ENCODE data around the gene AVP. TPM values are rescaled to one million over a fixed set of nuclear protein-coding genes. Genes with fewer than 3 reads are reported as not detected.

Gene AVP
- total and polyA plus RNA-seq, 2 donors (not counting 3 experiments of a cell fraction or from before 2014, with no cell fraction given) = not detected

DNA sequence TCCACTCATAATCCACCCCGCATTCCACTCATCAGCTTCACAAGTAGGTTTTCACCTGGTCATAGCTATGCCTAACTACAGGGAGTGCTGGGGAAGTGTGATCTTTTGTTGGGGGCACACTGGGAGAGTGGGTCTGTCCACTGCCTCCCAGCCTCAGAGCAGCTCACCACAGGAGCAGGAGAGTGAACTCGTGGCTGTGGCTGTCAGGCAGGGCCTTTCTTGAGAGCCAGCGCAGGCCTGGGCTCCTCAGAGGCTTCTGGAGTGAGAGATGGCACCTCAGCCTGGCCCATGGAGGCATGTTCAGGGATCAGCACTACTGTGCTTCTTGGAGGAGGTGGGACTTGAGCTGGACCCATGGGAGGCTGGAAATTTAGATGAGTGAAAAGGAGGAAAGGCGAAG lies 45.1 kb downstream of the AVP start:
- ChIA-PET CTCF (no interaction called here), POLR2A (no interaction called here)
- Histone ChIP-seq H3K79me2 (ENCODE audit: control insufficient read depth, insufficient read depth, low read length) (no peaks in the 10 kb centered on the region), H3K27me3 (ENCODE audit: control insufficient read depth in 2 of 2, insufficient read depth in 2 of 2, low read length in 2 of 2) (no peaks in the 10 kb centered on the region), H3K9me1 (replicated peaks; ENCODE audit: control insufficient read depth, extremely low read depth, insufficient read depth, low read length) (no peaks in the 10 kb centered on the region), H3K36me3 (ENCODE audit: control insufficient read depth in 2 of 2, extremely low read depth in 1 of 2, insufficient read depth in 2 of 2, low read length in 2 of 2) (peaks cover 9 to 41% of the 10 kb centered on the region in 2 experiments), H3K9ac (replicated peaks; ENCODE audit: extremely low read depth, insufficient read depth, low read length) (no peak overlapping the region), H3K4me3 (replicated peaks in 1 of 3; ENCODE audit: insufficient read depth in 1 of 3, low read depth in 1 of 3, low read length in 3 of 3) (no peak overlapping the region), H4K20me1 (replicated peaks; ENCODE audit: control insufficient read depth, extremely low read depth, insufficient read depth, low read length) (no peaks in the 10 kb centered on the region), H3K4me2 (ENCODE audit: insufficient read depth, low read length) (no peak overlapping the region), H3K4me1 (ENCODE audit: control insufficient read depth, extremely low read depth, insufficient read depth, low read length) (peaks cover 4% of the 10 kb centered on the region), H2AFZ (ENCODE audit: low read depth, low read length) (no peak overlapping the region), H3K27ac (ENCODE audit: insufficient read depth, low read depth, low read length) (no peak overlapping the region), H3K9me3 (replicated peaks; ENCODE audit: control insufficient read depth, insufficient read depth, low read length) (no peaks in the 10 kb centered on the region)
- dilution Hi-C loops (cut with MboI; ENCODE audit: extremely low pct_ligation_motif_present, low sequenced_read_pairs) = no loop called here
- intact Hi-C loops (cut with micrococcal nuclease) = no loop called here
- DNase-seq (ENCODE audit: low read depth, low spot score) (no peak), FAIRE-seq (no peak)
- no peak for TF ChIP-seq POLR2A (IDR thresholded peaks at IDR 0.05; ENCODE audit: low read depth, low read length)
- no peak for TF ChIP-seq GATA2 (IDR thresholded peaks at IDR 0.05; ENCODE audit: insufficient read depth, insufficient read length, low read depth, low read length)
- TF ChIP-seq JUN (IDR thresholded peaks at IDR 0.05; ENCODE audit: borderline replicate concordance, insufficient read depth, insufficient read length, low read depth) = no peak
- no peak for TF ChIP-seq FOS (IDR thresholded peaks at IDR 0.05; ENCODE audit: borderline replicate concordance, insufficient read depth, low read length)
- TF ChIP-seq, protein P1, sequence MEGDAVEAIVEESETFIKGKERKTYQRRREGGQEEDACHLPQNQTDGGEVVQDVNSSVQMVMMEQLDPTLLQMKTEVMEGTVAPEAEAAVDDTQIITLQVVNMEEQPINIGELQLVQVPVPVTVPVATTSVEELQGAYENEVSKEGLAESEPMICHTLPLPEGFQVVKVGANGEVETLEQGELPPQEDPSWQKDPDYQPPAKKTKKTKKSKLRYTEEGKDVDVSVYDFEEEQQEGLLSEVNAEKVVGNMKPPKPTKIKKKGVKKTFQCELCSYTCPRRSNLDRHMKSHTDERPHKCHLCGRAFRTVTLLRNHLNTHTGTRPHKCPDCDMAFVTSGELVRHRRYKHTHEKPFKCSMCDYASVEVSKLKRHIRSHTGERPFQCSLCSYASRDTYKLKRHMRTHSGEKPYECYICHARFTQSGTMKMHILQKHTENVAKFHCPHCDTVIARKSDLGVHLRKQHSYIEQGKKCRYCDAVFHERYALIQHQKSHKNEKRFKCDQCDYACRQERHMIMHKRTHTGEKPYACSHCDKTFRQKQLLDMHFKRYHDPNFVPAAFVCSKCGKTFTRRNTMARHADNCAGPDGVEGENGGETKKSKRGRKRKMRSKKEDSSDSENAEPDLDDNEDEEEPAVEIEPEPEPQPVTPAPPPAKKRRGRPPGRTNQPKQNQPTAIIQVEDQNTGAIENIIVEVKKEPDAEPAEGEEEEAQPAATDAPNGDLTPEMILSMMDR (IDR thresholded peaks at IDR 0.05; ENCODE audit: extremely low read depth in 1 of 2, insufficient read depth in 1 of 2, low read depth in 1 of 2, low read length in 2 of 2) = no peak
- TF ChIP-seq, protein P2, sequence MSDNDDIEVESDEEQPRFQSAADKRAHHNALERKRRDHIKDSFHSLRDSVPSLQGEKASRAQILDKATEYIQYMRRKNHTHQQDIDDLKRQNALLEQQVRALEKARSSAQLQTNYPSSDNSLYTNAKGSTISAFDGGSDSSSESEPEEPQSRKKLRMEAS (IDR thresholded peaks at IDR 0.05; ENCODE audit: insufficient read depth, insufficient read length) = no peak
- no peak for TF ChIP-seq EZH2 (IDR thresholded peaks at IDR 0.05; ENCODE audit: borderline replicate concordance, low read depth, low read length, severe bottlenecking)
- TF ChIP-seq MYC (IDR thresholded peaks at IDR 0.05; ENCODE audit: low read depth, low read length) = no peak
- TF ChIP-seq POLR2AphosphoS5 (IDR thresholded peaks at IDR 0.05; ENCODE audit: insufficient read depth, low read depth, low read length) = no peak
- BruUV-seq (replicated peaks) = no TSS peak
